Islet precursor cell (in vitro differentiated cells): ENCODE measurements around the gene ARHGAP15.

Experiments
- DNase-seq: peaks from one replicate; pipeline ENCODE4 v3.0.0-alpha.2; 2018

Gene ARHGAP15

DNA sequence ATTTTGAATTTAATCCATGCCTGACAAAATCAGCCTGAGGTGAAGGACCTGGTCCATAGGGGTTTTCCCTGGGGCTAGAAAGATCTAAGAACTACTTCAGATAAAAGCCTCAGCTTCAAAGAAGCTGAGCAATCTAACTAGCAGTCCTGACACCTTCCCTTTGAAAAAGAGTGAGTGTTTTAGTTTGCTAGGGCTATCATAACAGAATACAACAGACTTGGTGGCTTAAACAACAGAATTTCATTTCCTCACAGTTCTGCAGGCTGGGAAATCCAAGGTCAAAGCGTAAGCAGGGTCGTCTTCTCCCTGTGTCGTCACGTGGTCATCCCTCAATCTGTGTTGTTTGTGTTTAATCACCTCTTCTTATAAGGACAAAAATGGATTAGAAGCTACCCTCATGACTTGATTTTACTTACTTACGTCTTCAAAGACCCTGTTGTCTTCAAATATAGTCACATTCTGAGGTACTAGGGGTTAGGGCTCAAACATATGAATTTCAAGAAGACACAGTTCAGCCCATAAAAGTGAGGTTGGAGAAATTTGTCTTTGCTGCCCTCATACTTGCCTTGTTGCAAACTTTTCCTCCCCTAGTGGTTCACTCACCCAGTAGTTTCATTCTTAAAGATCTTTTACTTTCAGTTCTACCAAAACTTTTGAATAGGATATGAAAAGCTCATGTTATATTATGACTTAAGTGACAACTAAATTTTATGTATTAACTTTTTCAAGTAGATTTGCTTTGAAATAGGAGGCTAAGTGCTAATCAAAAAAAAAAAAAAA is 673.8 kb downstream of the ARHGAP15 start:
- DNase-seq, result no peak

DNA sequence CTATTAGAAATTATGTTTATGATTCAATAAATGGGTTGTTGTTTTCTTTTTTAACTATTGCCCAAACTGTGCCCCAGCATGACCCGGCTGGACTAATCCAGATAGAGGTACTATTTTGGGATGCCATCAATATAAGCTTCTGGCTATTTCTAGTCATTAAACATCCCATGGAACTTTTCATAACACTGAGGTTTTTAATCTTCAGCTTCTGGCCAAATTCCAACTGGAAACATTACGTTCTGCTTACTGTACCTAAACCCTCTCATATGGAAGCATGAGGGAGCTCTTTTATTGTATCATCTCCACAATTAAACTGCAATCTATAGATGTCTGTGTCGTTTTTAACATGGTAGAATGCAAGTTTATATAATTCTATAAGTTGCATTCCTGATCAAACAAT is 674.7 kb downstream of the ARHGAP15 start:
- no peak for DNase-seq

DNA sequence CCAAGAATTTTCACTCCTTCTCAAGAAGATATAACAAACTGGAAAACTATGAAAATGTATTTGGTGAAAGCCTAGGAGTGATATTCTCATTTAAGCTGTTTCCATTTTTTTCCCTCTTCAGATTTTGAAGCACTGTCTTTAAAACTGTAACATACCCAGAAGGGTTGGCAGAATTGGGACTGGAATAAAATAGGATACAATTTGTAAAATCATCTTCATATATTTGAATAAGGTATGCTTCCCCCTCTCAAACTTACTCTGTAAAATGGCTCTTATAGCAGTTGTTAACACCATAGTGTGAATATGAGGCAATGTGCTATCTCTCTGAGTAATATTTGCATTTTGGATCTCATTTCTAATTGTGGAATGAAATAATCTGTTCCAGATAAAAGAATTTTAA is 676.4 kb downstream of the ARHGAP15 start:
- no peak for DNase-seq

DNA sequence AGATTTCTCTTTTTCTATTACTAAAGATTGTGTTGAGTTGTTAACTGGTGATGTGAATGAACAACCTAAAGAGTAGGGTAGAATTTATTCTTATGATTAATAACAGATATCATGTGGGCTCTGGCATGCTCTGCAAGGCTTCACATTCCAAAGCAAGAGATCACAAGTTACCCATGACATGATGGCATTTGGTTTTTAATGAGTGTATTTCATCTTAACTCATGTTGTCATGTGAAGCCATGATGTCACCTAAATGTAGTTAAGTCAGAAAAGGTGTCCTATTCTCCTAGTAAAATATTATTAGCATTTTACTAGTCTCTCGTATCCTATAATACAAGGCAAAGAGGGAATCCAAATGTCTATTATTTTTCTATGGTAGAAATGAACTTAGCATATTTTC is 678.0 kb downstream of the ARHGAP15 start:
- DNase-seq, result no peak

- DNase-seq, result no peak
Measured at GRCh38 chr2:143807671-143808070, 678.5 kb downstream of the ARHGAP15 start.

- DNase-seq, result no peak
Measured at GRCh38 chr2:143808166-143808565, 678.9 kb downstream of the ARHGAP15 start.

GRCh38 chr2:143815082-143815481 is 685.9 kb downstream of the ARHGAP15 start:
- DNase-seq, result no peak

GRCh38 chr2:143816916-143817315 is 687.7 kb downstream of the ARHGAP15 start:
- DNase-seq, result no peak
